H9 (cell line): ENCODE measurements around the gene ANKRD29. TPM values are rescaled to one million over a fixed set of nuclear protein-coding genes. Genes with fewer than 3 reads are reported as not detected.

Source experiments
- DNase-seq: peaks from one replicate; pipeline ENCODE4 v3.0.0-alpha.2; 2017
- H2AFZ ChIP-seq: one replicate; pipeline ENCODE4 v1.6.1; 2013; ENCODE audit warnings: mild to moderate bottlenecking, low read length, control low read depth, moderate library complexity
- H2AK5ac ChIP-seq: 2 replicates; pipeline ENCODE4 v1.6.1; 2013; ENCODE audit warnings: low read length, control low read depth, mixed read lengths; ENCODE audit not compliant: insufficient read length
- H2BK120ac ChIP-seq: one replicate; pipeline ENCODE4 v1.6.1; 2013; ENCODE audit warnings: low read depth, mild to moderate bottlenecking, low read length, control low read depth, inconsistent platforms; ENCODE audit not compliant: poor library complexity, severe bottlenecking
- H2BK12ac ChIP-seq: 2 replicates; pipeline ENCODE4 v1.6.1; 2013; ENCODE audit warnings: low read length, control low read depth, mixed read lengths, low read depth; ENCODE audit not compliant: insufficient read length
- H2BK15ac ChIP-seq: 2 replicates; pipeline ENCODE4 v1.6.1; 2013; ENCODE audit warnings: low read depth, low read length, control low read depth
- H2BK20ac ChIP-seq: one replicate; pipeline ENCODE4 v1.6.1; 2013; ENCODE audit warnings: low read depth, mild to moderate bottlenecking, low read length, control low read depth, inconsistent platforms; ENCODE audit not compliant: poor library complexity, severe bottlenecking
- H2BK5ac ChIP-seq: 2 replicates; pipeline ENCODE4 v1.6.1; 2013; ENCODE audit warnings: low read length, control low read depth, mixed read lengths; ENCODE audit not compliant: insufficient read length
- H3K14ac ChIP-seq: 2 replicates; pipeline ENCODE4 v1.6.1; 2013; ENCODE audit warnings: low read length, control low read depth; ENCODE audit not compliant: insufficient read depth
- H3K18ac ChIP-seq: 2 replicates; pipeline ENCODE4 v1.6.1; 2013; ENCODE audit warnings: low read depth, mild to moderate bottlenecking, mixed read lengths, low read length, control low read depth; ENCODE audit not compliant: insufficient read length
- H3K23ac ChIP-seq: 2 replicates; pipeline ENCODE4 v1.6.1; 2013; ENCODE audit warnings: low read length, control low read depth, mixed read lengths, low read depth; ENCODE audit not compliant: insufficient read length
- H3K23me2 ChIP-seq: 2 replicates; pipeline ENCODE4 v1.6.1; 2013; ENCODE audit warnings: low read depth, mild to moderate bottlenecking, mixed read lengths, low read length, control low read depth; ENCODE audit not compliant: insufficient read length, poor library complexity, severe bottlenecking
- H3K27ac ChIP-seq: 2 replicates; pipeline ENCODE4 v1.5.1; 2013; ENCODE audit warnings: low read length, control low read depth, mixed read lengths, low read depth; ENCODE audit not compliant: insufficient read length
- H3K27me3 ChIP-seq: 2 replicates; pipeline ENCODE4 v1.6.1; 2013; ENCODE audit warnings: low read length, control low read depth, inconsistent platforms; ENCODE audit not compliant: insufficient read depth
- H3K4ac ChIP-seq: 2 replicates; pipeline ENCODE4 v1.6.1; 2013; ENCODE audit warnings: low read depth, mild to moderate bottlenecking, control low read depth, inconsistent platforms, low read length, moderate library complexity
- H3K4me1 ChIP-seq: 2 replicates; pipeline ENCODE4 v1.6.1; 2013; ENCODE audit warnings: low read length, control low read depth, inconsistent platforms; ENCODE audit not compliant: insufficient read depth
- H3K4me2 ChIP-seq: 2 replicates; pipeline ENCODE4 v1.6.1; 2013; ENCODE audit warnings: low read length, control low read depth, mixed read lengths; ENCODE audit not compliant: insufficient read length, insufficient read depth
- H3K56ac ChIP-seq: 2 replicates; pipeline ENCODE4 v1.6.1; 2013; ENCODE audit warnings: low read depth, mild to moderate bottlenecking, mixed read lengths, low read length, control low read depth; ENCODE audit not compliant: insufficient read length
- H3K79me1 ChIP-seq: 2 replicates; pipeline ENCODE4 v1.6.1; 2013; ENCODE audit warnings: low read depth, mild to moderate bottlenecking, moderate library complexity, low read length, control low read depth, inconsistent platforms; ENCODE audit not compliant: insufficient read depth, poor library complexity, severe bottlenecking
- H3K79me2 ChIP-seq: 2 replicates; pipeline ENCODE4 v1.6.1; 2013; ENCODE audit warnings: low read length, control low read depth, inconsistent platforms; ENCODE audit not compliant: insufficient read depth
- H3K9ac ChIP-seq: 2 replicates; pipeline ENCODE4 v1.6.1; 2013; ENCODE audit warnings: low read length, control low read depth, mixed read lengths; ENCODE audit not compliant: insufficient read length; ENCODE audit errors: extremely low read depth
- H3K9me3 ChIP-seq: one replicate; pipeline ENCODE4 v1.6.1; 2013; ENCODE audit warnings: low read depth, low read length, inconsistent platforms; ENCODE audit not compliant: control insufficient read depth
- H3T11ph ChIP-seq: one replicate; pipeline ENCODE4 v1.6.1; 2013; ENCODE audit warnings: mild to moderate bottlenecking, low read length, control low read depth, inconsistent platforms
- H4K20me1 ChIP-seq: one replicate; pipeline ENCODE4 v1.6.1; 2013; ENCODE audit not compliant: control insufficient read depth, insufficient read length, insufficient read depth
- H4K5ac ChIP-seq: 2 replicates; pipeline ENCODE4 v1.6.1; 2013; ENCODE audit warnings: low read depth, mild to moderate bottlenecking, mixed read lengths, low read length, control low read depth; ENCODE audit not compliant: insufficient read length
- H4K8ac ChIP-seq: replicated peaks from 2 replicates; pipeline ENCODE4 v1.6.1; 2013; ENCODE audit warnings: low read length, control low read depth, mixed read lengths, low read depth; ENCODE audit not compliant: insufficient read length
- H4K91ac ChIP-seq: 2 replicates; pipeline ENCODE4 v1.6.1; 2013; ENCODE audit warnings: low read depth, mild to moderate bottlenecking, moderate library complexity, mixed read lengths, low read length, control low read depth; ENCODE audit not compliant: insufficient read length
- H3K27ac Mint-ChIP-seq, 3 experiments: 2 replicates in 2 of 3; 3 replicates in 1 of 3; pipeline ENCODE4 v1.8.0; 2020 to 2021; ENCODE audit warnings: mixed read lengths in 3 of 3, mild to moderate bottlenecking in 1 of 3, moderate library complexity in 1 of 3
- H3K27me3 Mint-ChIP-seq: 2 replicates; pipeline ENCODE4 v1.8.0; 2021; ENCODE audit warnings: low read depth, mild to moderate bottlenecking, moderate library complexity, mixed read lengths
- H3K36me3 Mint-ChIP-seq, 3 experiments: 2 replicates in 2 of 3; 3 replicates in 1 of 3; pipeline ENCODE4 v1.8.0; 2020 to 2021; ENCODE audit warnings: low read depth in 3 of 3, mixed read lengths in 3 of 3; ENCODE audit not compliant: insufficient read depth in 1 of 3
- H3K4me1 Mint-ChIP-seq, 2 experiments: 2 replicates each; pipeline ENCODE4 v1.8.0; 2020; ENCODE audit warnings: mixed read lengths in 2 of 2
- H3K4me3 Mint-ChIP-seq, 2 experiments: 2 replicates in 1 of 2; 3 replicates in 1 of 2; pipeline ENCODE4 v1.8.0; 2020 to 2021; ENCODE audit warnings: mild to moderate bottlenecking in 2 of 2, mixed read lengths in 2 of 2, moderate library complexity in 1 of 2
- H3K9me3 Mint-ChIP-seq, 2 experiments: 2 replicates in 1 of 2; 3 replicates in 1 of 2; pipeline ENCODE4 v1.8.0; 2020; ENCODE audit warnings: mild to moderate bottlenecking in 2 of 2, mixed read lengths in 2 of 2, moderate library complexity in 1 of 2
- WGBS: extraction: QIAGEN DNeasy Blood & Tissue Kit; methylation state at CpG from one replicate; pipeline ENCODE4 v1.1.7; 2013; ENCODE audit warnings: missing lambda C conversion rate, low lambda C conversion rate, mixed read lengths; ENCODE audit not compliant: insufficient read length; ENCODE audit errors: extremely low coverage; 5-methylcytosine and 5-hydroxymethylcytosine counted together
- total RNA-seq: library from RNA; stranded (reverse); gene quantifications from 2 replicates; pipeline ENCODE4 v1.2.1, GENCODE V29; 2021
- TF ChIP-seq, protein P1 (sequence below): fragments of 200-600 bp; sonication (generic); conservative IDR thresholded peaks from 3 replicates; pipeline ENCODE4 v1.8.0; 2021; ENCODE audit warnings: antibody characterized with exemption, mild to moderate bottlenecking

Gene ANKRD29
- total RNA-seq, 1 experiment from 2014 or later, result 2.1 TPM

DNA sequence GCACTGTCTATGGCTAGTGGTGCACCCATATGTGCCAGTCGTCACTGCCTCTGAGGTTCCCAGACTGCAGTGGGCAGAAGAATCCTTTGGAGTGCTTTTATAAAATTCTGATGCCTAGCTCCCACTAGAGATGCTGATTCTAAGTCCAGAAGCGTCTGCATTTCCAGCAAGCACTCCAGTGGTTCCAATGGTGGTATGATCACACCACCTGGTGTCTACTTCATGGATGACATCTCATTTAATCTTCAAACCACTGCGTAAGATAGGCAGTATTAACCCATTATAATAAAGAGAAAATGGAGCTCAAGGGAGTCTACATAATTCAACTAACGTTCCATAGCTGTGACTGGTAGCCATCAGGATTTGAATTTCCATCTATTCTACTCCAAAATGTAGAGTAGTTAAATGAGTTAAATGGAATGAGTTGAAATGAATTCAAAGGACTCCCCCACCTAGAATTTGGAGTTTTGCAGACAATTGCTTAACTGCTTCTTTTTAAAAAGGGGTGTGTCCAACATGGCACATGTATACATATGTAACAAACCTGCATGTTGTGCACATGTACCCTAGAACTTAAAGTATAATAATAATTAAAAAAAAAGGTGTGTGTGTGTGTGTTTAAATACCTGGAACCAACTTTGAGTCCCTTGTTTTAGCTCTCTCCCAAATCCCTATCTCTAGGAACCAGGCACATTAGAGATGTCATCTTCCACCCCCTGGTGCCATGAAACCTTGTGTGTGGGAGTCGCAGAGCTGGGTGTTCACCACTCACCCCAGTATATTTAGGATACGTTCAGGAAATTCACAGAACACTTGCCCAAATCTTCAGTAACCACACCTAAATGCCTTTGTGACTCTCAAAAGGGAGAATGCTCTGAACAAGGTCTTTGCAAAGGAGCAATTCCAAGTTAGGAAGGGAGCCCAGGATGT lies 40.6 kb upstream of the ANKRD29 start:
- H3T11ph ChIP-seq, result no peak overlapping the region
- H4K5ac ChIP-seq, result no peak overlapping the region
- no peaks in the 10 kb centered on the region for H3K79me1 ChIP-seq
- no peak overlapping the region for H3K18ac ChIP-seq
- no peaks in the 10 kb centered on the region for H3K36me3 Mint-ChIP-seq
- H2BK15ac ChIP-seq, result no peak overlapping the region
- H2BK5ac ChIP-seq, result no peak overlapping the region
- DNase-seq, result no peak
- no peaks in the 10 kb centered on the region for H3K4me1 ChIP-seq
- H2BK12ac ChIP-seq, result no peak overlapping the region
- no peak overlapping the region for H4K91ac ChIP-seq
- no peaks in the 10 kb centered on the region for H3K9me3 ChIP-seq
- TF ChIP-seq, protein P1, sequence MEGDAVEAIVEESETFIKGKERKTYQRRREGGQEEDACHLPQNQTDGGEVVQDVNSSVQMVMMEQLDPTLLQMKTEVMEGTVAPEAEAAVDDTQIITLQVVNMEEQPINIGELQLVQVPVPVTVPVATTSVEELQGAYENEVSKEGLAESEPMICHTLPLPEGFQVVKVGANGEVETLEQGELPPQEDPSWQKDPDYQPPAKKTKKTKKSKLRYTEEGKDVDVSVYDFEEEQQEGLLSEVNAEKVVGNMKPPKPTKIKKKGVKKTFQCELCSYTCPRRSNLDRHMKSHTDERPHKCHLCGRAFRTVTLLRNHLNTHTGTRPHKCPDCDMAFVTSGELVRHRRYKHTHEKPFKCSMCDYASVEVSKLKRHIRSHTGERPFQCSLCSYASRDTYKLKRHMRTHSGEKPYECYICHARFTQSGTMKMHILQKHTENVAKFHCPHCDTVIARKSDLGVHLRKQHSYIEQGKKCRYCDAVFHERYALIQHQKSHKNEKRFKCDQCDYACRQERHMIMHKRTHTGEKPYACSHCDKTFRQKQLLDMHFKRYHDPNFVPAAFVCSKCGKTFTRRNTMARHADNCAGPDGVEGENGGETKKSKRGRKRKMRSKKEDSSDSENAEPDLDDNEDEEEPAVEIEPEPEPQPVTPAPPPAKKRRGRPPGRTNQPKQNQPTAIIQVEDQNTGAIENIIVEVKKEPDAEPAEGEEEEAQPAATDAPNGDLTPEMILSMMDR, result peak; percentile 72
- H3K27ac ChIP-seq, result no peak overlapping the region
- no peak overlapping the region for H3K4me3 Mint-ChIP-seq
- WGBS, result no CpG with 5 or more reads among the region's 6 CpGs
- no peak overlapping the region for H2BK120ac ChIP-seq
- no peak overlapping the region for H2AFZ ChIP-seq
- no peaks in the 10 kb centered on the region for H3K23me2 ChIP-seq
- no peak overlapping the region for H4K8ac ChIP-seq
- no peak overlapping the region for H3K56ac ChIP-seq
- no peak overlapping the region for H2BK20ac ChIP-seq
- H3K9me3 Mint-ChIP-seq, result peaks cover 0 to 4% of the 10 kb centered on the region in 2 experiments; a peak in 3 of 5 replicates
- no peak overlapping the region for H3K4ac ChIP-seq
- H3K79me2 ChIP-seq, result no peaks in the 10 kb centered on the region
- H2AK5ac ChIP-seq, result no peak overlapping the region
- no peak overlapping the region for H3K23ac ChIP-seq
- no peak overlapping the region for H3K9ac ChIP-seq
- H3K27me3 ChIP-seq, result no peaks in the 10 kb centered on the region
- H3K27me3 Mint-ChIP-seq, result peaks cover 10% of the 10 kb centered on the region
- no peak overlapping the region for H3K27ac Mint-ChIP-seq
- no peak overlapping the region for H3K4me2 ChIP-seq
- no peak overlapping the region for H3K14ac ChIP-seq
- no peaks in the 10 kb centered on the region for H4K20me1 ChIP-seq
- H3K4me1 Mint-ChIP-seq, result no peaks in the 10 kb centered on the region
